WTC11 (cell line): ENCODE results near the gene POPDC3. TPM values are rescaled to one million over a fixed set of nuclear protein-coding genes. Genes with fewer than 3 reads are reported as not detected.

Experiments
- ATAC-seq: fragments of 200-7000 bp; cut with Tn5 transposase; 2 replicates; pipeline ENCODE4 v1.10.0; 2021; ENCODE audit warnings: mild to moderate bottlenecking, moderate library complexity
- CTCF ChIA-PET: fragments of 300-600 bp; sonication (Branson Sonifier 250); formaldehyde crosslinking; loops from one replicate; lab custom pipeline; 2021; ENCODE audit warnings: antibody characterized with exemption; lab: Charles Lee
- POLR2A ChIA-PET: fragments of 350-600 bp; sonication (Branson Sonifier 250); formaldehyde crosslinking; loops from one replicate; lab custom pipeline; 2021; ENCODE audit warnings: antibody characterized with exemption; lab: Charles Lee
- DNase-seq: peaks from one replicate; pipeline ENCODE4 v3.0.0; 2021; ENCODE audit warnings: low spot score
- H3K27ac Mint-ChIP-seq: 2 replicates; pipeline ENCODE4 v1.8.0; 2021; ENCODE audit warnings: mixed read lengths
- H3K27me3 Mint-ChIP-seq: 2 replicates; pipeline ENCODE4 v1.8.0; 2021; ENCODE audit warnings: low read depth, mild to moderate bottlenecking, moderate library complexity, mixed read lengths
- H3K36me3 Mint-ChIP-seq: 2 replicates; pipeline ENCODE4 v1.8.0; 2021; ENCODE audit warnings: mixed read lengths
- H3K4me1 Mint-ChIP-seq: 2 replicates; pipeline ENCODE4 v1.8.0; 2022; ENCODE audit warnings: mixed read lengths
- H3K4me3 Mint-ChIP-seq: 2 replicates; pipeline ENCODE4 v1.8.0; 2021; ENCODE audit warnings: mild to moderate bottlenecking, moderate library complexity, mixed read lengths
- H3K9me3 Mint-ChIP-seq: 2 replicates; pipeline ENCODE4 v1.8.0; 2021; ENCODE audit warnings: mixed read lengths
- CREM ChIP-seq: sonication (generic); formaldehyde crosslinking; IDR thresholded peaks from 2 replicates; pipeline ENCODE4 v1.8.1; 2022; ENCODE audit warnings: mild to moderate bottlenecking, missing genetic modification reagents, moderate library complexity
- ELF4 ChIP-seq: sonication (generic); formaldehyde crosslinking; IDR thresholded peaks from 2 replicates; pipeline ENCODE4 v1.8.1; 2022; ENCODE audit warnings: low read depth, mild to moderate bottlenecking, moderate library complexity, missing genetic modification reagents
- JUN ChIP-seq: sonication (generic); formaldehyde crosslinking; IDR thresholded peaks from 2 replicates; pipeline ENCODE4 v1.8.0; 2023; ENCODE audit warnings: mild to moderate bottlenecking, missing genetic modification reagents
- KAT7 ChIP-seq: sonication (generic); formaldehyde crosslinking; IDR thresholded peaks from 2 replicates; pipeline ENCODE4 v1.8.1; 2023; ENCODE audit warnings: missing genetic modification reagents, mild to moderate bottlenecking, borderline replicate concordance
- MXD4 ChIP-seq: fragments of 250-450 bp; sonication (Bioruptor Pico); IDR thresholded peaks from 2 replicates; pipeline ENCODE4 v1.8.0; 2021; ENCODE audit warnings: mild to moderate bottlenecking, moderate library complexity, borderline replicate concordance
- NR2C2 ChIP-seq: sonication (generic); formaldehyde crosslinking; IDR thresholded peaks from 2 replicates; pipeline ENCODE4 v1.8.0; 2022; ENCODE audit warnings: mild to moderate bottlenecking, missing genetic modification reagents
- ZNF138 ChIP-seq: sonication (generic); formaldehyde crosslinking; conservative IDR thresholded peaks from 2 replicates; pipeline ENCODE4 v1.8.1; 2022; ENCODE audit warnings: mild to moderate bottlenecking, moderate library complexity, missing genetic modification reagents
- ZNF219 ChIP-seq: sonication (generic); formaldehyde crosslinking; IDR thresholded peaks from 2 replicates; pipeline ENCODE4 v1.8.0; 2023; ENCODE audit warnings: missing genetic modification reagents, mild to moderate bottlenecking, borderline replicate concordance
- ZNF317 ChIP-seq: sonication (generic); formaldehyde crosslinking; IDR thresholded peaks from 2 replicates; pipeline ENCODE4 v1.8.1; 2023; ENCODE audit warnings: low read depth, mild to moderate bottlenecking, moderate library complexity, missing genetic modification reagents, borderline replicate concordance
- ZNF416 ChIP-seq: fragments of 250-450 bp; sonication (Bioruptor Pico); IDR thresholded peaks from 2 replicates; pipeline ENCODE4 v1.9.0; 2021; ENCODE audit warnings: mild to moderate bottlenecking, inconsistent platforms
- ZNF423 ChIP-seq: fragments of 250-450 bp; sonication (Bioruptor Pico); IDR thresholded peaks from 2 replicates; pipeline ENCODE4 v2.1.2; 2022; ENCODE audit warnings: mild to moderate bottlenecking, moderate library complexity
- ZNF671 ChIP-seq: fragments of 250-450 bp; sonication (Bioruptor Pico); IDR thresholded peaks from 2 replicates; pipeline ENCODE4 v1.8.0; 2021; ENCODE audit warnings: mild to moderate bottlenecking
- total RNA-seq: library from RNA; stranded (reverse); gene quantifications from 3 replicates; pipeline ENCODE4 v1.2.3, GENCODE V29; 2021
- TF ChIP-seq, protein P1 (sequence below): sonication (generic); formaldehyde crosslinking; IDR thresholded peaks from 2 replicates; pipeline ENCODE4 v1.8.1; 2023; ENCODE audit warnings: mild to moderate bottlenecking, moderate library complexity, missing genetic modification reagents
- TF ChIP-seq, protein P2 (sequence below): sonication (generic); formaldehyde crosslinking; IDR thresholded peaks from 2 replicates; pipeline ENCODE4 v1.8.1; 2023; ENCODE audit warnings: mild to moderate bottlenecking, missing genetic modification reagents
- TF ChIP-seq, protein P3 (sequence below): sonication (generic); formaldehyde crosslinking; IDR thresholded peaks from 2 replicates; pipeline ENCODE4 v1.8.0; 2022; ENCODE audit warnings: mild to moderate bottlenecking, missing genetic modification reagents
- TF ChIP-seq, protein P4 (sequence below): sonication (generic); formaldehyde crosslinking; IDR thresholded peaks from 2 replicates; pipeline ENCODE4 v1.8.1; 2022; ENCODE audit warnings: mild to moderate bottlenecking, moderate library complexity, missing genetic modification reagents
- TF ChIP-seq, protein P5 (sequence below): sonication (generic); formaldehyde crosslinking; IDR thresholded peaks from 2 replicates; pipeline ENCODE4 v1.8.1; 2023; ENCODE audit warnings: mild to moderate bottlenecking, missing genetic modification reagents
- TF ChIP-seq, protein P6 (sequence below): sonication (generic); formaldehyde crosslinking; IDR thresholded peaks from 2 replicates; pipeline ENCODE4 v1.8.0; 2022; ENCODE audit warnings: missing genetic modification reagents

Gene POPDC3
- total RNA-seq, 1 experiment from 2014 or later, result 2.7 TPM

DNA sequence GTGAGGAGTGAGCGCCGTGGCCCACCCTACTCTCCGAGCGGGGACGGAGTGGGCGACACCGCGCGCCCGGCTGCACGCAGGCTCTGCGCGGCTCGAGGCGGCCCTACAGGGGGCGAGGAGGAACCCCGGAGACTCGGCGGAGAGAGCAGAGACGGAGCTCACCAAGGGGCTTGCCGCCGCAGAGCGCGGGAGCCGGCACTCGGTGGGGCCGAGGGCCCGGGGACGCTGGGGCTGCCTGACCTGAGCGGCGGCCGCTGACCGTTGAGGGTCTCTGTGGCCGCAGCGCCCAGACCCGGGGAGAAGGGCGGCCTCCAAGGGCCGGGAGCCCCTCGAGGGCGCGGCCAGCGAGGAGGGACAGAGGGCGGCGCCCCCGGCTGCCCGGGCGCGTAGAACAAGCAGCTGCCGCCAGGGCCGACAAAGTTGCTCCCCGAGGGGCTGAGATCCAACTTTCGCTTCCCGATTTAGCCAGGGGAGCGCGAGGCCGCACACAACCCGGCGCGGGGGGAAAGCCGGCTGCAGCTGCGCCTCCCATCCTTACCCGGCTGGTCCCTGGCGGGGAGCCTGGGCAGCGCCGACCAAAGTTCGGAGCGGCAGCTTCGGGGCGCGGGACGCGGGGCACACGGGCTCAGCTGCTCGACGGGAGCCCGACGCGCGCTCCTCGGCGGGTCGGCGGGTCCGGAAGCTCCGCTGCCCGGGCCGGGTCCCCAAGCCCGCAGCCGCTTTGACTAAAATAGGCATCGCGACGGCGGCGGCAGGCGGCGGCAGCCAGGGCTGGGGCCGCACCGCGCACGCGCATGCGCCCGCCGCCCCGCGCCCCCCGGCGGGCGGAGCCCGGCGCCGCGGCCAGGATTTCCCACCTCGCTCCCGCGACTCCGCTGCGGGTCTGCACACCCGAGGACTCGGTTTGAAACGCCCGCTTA lies 43.1 kb downstream of the POPDC3 start (continued):
- TF ChIP-seq, protein P1, sequence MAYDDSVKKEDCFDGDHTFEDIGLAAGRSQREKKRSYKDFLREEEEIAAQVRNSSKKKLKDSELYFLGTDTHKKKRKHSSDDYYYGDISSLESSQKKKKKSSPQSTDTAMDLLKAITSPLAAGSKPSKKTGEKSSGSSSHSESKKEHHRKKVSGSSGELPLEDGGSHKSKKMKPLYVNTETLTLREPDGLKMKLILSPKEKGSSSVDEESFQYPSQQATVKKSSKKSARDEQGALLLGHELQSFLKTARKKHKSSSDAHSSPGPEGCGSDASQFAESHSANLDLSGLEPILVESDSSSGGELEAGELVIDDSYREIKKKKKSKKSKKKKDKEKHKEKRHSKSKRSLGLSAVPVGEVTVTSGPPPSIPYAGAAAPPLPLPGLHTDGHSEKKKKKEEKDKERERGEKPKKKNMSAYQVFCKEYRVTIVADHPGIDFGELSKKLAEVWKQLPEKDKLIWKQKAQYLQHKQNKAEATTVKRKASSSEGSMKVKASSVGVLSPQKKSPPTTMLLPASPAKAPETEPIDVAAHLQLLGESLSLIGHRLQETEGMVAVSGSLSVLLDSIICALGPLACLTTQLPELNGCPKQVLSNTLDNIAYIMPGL (CRISPR knock-in tag), result peak; percentile 81
- TF ChIP-seq, protein P2, sequence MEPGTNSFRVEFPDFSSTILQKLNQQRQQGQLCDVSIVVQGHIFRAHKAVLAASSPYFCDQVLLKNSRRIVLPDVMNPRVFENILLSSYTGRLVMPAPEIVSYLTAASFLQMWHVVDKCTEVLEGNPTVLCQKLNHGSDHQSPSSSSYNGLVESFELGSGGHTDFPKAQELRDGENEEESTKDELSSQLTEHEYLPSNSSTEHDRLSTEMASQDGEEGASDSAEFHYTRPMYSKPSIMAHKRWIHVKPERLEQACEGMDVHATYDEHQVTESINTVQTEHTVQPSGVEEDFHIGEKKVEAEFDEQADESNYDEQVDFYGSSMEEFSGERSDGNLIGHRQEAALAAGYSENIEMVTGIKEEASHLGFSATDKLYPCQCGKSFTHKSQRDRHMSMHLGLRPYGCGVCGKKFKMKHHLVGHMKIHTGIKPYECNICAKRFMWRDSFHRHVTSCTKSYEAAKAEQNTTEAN, result no peak
- TF ChIP-seq CREM, result 0 out of 2 replicates have a peak, but pooled peaks have one; percentile 45
- TF ChIP-seq, protein P3, sequence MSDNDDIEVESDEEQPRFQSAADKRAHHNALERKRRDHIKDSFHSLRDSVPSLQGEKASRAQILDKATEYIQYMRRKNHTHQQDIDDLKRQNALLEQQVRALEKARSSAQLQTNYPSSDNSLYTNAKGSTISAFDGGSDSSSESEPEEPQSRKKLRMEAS (CRISPR knock-in tag), result peak; percentile 56
- no peak for TF ChIP-seq ZNF671

DNA sequence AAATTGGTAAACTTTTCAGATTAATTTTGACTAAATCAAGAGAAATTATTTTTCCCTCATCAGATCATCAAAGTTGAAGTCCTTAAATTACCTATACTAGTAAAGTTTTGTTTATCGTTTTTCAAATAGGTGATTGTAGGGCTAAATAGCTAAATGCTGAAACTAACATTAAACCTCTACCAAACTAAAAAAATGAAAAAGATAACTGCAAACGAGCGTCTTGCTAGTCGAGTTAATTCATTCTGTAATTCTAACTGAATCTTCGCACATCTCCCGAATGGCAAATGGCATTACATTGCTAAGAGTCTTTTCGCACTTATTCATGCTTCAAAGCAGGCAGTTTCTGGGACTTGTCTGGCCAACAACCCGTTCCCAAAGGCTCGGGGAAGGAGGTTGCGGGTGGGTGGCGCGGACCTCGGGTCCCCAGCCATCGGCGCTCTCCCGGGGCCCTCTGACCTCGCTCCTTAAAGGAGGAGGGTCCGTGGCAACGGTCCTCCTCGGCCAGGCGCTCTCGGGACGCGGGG lies 43.8 kb downstream of the POPDC3 start:
- Mint-ChIP-seq H3K4me1 (peaks cover 10% of the 10 kb centered on the region), H3K9me3 (no peaks in the 10 kb centered on the region), H3K27ac (no peak overlapping the region), H3K36me3 (no peaks in the 10 kb centered on the region), H3K4me3 (peak overlapping the region; percentile 72), H3K27me3 (peaks cover 65% of the 10 kb centered on the region)
- DNase-seq, result no peak
- TF ChIP-seq MXD4 (no peak), ZNF138 (no peak), CREM (no peak)
- TF ChIP-seq, protein P4, sequence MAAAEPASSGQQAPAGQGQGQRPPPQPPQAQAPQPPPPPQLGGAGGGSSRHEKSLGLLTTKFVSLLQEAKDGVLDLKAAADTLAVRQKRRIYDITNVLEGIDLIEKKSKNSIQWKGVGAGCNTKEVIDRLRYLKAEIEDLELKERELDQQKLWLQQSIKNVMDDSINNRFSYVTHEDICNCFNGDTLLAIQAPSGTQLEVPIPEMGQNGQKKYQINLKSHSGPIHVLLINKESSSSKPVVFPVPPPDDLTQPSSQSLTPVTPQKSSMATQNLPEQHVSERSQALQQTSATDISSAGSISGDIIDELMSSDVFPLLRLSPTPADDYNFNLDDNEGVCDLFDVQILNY (CRISPR knock-in tag), result peak; percentile 12; the same call in 1 of the 2 replicates
- POLR2A ChIA-PET, result no interaction called here
- ATAC-seq, result no peak
- CTCF ChIA-PET, result interaction anchor here (1.0 to 1.5 kb wide), 3 partner anchors 23 to 48 kb away, joined by 5 to 7 read pairs (median 6); no protein-coding TSS in a partner anchor

DNA sequence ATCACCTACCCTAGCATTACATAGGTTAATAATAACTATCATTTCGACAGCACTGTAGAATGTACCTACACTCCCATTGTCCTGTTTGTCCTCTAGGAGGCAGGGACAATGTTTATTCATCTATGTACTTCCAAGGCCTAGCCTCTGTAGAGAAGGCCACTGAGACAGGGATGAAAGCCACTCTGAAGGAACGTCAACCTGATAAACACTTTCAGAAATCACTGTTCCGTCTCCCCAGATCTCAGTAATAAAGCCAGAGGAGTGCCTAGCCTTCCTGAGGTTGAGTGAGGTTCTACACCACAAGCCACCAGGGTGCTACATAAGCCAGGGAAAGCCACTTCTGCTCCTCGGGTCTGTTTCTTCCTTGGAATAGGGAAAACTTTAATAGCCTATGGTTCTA lies 44.8 kb downstream of the POPDC3 start:
- DNase-seq, result no peak
- Mint-ChIP-seq H3K36me3 (no peaks in the 10 kb centered on the region), H3K9me3 (no peaks in the 10 kb centered on the region), H3K4me3 (peak overlapping the region; percentile 72), H3K27me3 (peaks cover 56% of the 10 kb centered on the region), H3K27ac (no peak overlapping the region), H3K4me1 (peaks cover 10% of the 10 kb centered on the region)
- POLR2A ChIA-PET, result no interaction called here
- peak; percentile 3; the same call in 1 of the 2 replicates for ATAC-seq
- CTCF ChIA-PET, result interaction anchor here (0.9 kb wide), 1 partner anchor 268 kb away, joined by 3 read pairs; the partner anchor contains the start of gene PREP
- TF ChIP-seq CREM (no peak), ZNF423 (CRISPR knock-in tag) (no peak), ZNF416 (CRISPR knock-in tag) (no peak), ELF4 (CRISPR knock-in tag) (no peak), KAT7 (CRISPR knock-in tag) (no peak), ZNF317 (no peak), ZNF219 (CRISPR knock-in tag) (no peak), NR2C2 (no peak), JUN (CRISPR knock-in tag) (no peak)
- TF ChIP-seq, protein P5, sequence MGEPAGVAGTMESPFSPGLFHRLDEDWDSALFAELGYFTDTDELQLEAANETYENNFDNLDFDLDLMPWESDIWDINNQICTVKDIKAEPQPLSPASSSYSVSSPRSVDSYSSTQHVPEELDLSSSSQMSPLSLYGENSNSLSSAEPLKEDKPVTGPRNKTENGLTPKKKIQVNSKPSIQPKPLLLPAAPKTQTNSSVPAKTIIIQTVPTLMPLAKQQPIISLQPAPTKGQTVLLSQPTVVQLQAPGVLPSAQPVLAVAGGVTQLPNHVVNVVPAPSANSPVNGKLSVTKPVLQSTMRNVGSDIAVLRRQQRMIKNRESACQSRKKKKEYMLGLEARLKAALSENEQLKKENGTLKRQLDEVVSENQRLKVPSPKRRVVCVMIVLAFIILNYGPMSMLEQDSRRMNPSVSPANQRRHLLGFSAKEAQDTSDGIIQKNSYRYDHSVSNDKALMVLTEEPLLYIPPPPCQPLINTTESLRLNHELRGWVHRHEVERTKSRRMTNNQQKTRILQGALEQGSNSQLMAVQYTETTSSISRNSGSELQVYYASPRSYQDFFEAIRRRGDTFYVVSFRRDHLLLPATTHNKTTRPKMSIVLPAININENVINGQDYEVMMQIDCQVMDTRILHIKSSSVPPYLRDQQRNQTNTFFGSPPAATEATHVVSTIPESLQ, result no peak
- TF ChIP-seq, protein P6, sequence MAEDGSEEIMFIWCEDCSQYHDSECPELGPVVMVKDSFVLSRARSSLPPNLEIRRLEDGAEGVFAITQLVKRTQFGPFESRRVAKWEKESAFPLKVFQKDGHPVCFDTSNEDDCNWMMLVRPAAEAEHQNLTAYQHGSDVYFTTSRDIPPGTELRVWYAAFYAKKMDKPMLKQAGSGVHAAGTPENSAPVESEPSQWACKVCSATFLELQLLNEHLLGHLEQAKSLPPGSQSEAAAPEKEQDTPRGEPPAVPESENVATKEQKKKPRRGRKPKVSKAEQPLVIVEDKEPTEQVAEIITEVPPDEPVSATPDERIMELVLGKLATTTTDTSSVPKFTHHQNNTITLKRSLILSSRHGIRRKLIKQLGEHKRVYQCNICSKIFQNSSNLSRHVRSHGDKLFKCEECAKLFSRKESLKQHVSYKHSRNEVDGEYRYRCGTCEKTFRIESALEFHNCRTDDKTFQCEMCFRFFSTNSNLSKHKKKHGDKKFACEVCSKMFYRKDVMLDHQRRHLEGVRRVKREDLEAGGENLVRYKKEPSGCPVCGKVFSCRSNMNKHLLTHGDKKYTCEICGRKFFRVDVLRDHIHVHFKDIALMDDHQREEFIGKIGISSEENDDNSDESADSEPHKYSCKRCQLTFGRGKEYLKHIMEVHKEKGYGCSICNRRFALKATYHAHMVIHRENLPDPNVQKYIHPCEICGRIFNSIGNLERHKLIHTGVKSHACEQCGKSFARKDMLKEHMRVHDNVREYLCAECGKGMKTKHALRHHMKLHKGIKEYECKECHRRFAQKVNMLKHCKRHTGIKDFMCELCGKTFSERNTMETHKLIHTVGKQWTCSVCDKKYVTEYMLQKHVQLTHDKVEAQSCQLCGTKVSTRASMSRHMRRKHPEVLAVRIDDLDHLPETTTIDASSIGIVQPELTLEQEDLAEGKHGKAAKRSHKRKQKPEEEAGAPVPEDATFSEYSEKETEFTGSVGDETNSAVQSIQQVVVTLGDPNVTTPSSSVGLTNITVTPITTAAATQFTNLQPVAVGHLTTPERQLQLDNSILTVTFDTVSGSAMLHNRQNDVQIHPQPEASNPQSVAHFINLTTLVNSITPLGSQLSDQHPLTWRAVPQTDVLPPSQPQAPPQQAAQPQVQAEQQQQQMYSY, result no peak
- TF ChIP-seq, protein P1 (CRISPR knock-in tag), result no peak
